Measurements from ENCODE around the gene ACTMAP.
"Not testable (repeated sequence)": the region's sequence is repeated elsewhere in the genome, so short reads cannot be mapped to it uniquely, and the experiment has no call there.

The ACTMAP gene

DNA sequence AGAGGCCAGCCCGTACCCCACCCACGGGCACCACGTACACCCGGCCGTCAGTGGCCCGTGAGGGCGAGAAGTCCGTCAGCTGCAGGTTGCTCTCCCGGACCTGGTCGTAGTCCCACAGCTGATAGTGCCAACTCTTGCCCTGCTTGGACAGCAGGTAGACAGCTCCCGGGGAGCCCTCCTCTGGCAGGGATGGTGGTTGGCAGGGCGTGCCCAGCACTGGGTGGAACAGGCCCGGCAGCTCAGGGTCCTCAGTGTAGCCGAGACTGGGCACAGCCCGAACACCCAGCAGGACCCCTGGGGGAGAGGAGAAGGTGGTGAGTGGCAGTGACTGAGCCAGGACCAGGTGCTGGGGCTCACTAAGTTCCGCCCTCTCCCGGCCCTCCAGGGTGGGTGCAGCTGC lies 7.8 kb downstream of the ACTMAP start:
- DNase-seq: no peak

DNA sequence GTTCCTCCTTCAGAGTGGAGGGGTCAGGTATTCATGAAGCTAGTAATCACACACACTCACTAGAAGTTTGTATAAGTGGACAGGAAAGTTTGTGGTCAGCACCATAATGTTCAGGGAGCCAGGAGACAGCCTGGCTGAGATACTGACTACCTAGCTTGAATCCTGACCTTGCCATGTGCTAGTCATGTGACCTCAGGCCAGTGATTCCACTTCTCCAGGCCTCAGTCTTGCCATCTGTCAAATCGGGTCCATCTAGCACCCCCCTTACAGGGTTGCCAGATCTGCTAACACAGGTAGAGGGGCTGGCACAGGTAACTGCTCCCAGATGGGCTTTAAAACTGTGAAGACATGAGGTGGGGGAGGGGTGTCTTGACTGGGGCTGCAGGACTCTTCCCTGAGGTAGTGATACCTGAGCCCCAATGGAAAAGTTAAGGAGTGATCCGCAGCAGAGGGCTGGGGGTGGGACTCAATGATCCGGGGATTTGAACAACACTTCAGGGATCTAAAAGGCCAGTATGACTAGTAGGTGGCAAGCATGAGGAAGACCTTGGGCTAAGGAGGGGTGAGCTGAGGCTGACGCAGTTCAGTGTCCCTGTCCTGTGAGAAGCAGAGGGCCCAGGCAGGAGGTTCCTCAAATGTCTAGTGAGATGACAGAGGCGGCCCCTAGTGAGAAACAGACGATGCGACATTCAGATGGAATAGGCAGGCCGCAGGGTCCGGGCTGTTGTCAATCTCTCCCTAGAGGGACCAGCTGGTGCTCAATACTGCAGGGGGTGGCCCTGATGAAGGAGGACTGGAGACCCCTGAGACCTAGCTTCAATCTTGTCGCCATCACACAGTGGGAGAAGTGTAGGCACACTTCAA lies 8.5 kb downstream of the ACTMAP start:
- no peak for DNase-seq

DNA sequence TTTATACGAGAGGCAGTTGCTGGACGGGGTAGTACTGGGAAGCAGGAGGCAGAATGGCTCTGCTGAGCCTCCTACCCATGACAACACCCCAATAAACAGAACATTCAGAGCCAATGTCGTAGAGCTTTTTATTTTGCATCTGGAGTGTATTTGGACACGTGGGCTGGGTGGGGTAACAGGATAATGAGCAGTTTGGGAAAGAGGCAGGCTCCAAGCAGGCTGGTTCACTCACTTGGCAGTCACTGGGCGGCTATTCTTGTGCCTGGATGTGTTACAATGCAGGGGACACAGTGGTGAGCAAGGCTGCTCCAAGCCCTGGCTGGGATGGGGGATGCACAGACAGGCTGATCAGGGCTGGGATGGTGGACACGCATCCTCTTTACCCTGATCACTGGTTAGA lies 9.5 kb downstream of the ACTMAP start:
- no peak for DNase-seq

GRCh38 chr19:40739871-40740703 lies 10.2 kb downstream of the ACTMAP start:
- DNase-seq: no peak

- DNase-seq: no peak
These were observed 11.0 kb downstream of the ACTMAP start for GRCh38 chr19:40739030-40739839.

DNA sequence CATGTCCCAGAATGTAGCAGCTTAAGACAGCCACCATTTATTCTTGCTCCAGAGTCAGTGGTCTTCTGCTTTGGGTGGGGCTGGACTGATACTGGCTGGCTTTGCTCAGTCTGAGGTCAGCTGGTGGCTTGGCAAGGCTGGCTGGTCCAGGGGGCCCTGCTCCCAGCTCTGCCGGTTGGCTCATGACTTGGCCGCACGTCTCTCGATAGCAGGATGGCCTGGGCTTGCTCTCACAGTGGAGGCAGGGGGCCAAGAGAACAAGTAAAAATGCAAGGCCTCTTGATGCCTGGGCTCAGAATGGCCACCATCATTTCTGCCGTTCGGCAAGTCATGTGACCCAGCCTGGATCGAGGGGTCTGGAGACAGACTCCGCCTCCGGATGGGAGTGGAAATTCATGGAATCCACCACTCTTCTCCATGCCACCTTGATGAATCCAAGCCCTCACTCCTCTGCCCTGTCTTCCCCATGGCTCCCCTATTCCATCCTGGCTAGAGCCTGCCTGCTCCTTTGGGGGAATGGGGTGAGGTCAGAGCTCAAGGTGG lies 13.1 kb downstream of the ACTMAP start:
- DNase-seq: no peak

GRCh38 chr19:40736661-40737060 lies 13.6 kb downstream of the ACTMAP start:
- no peak for DNase-seq

DNA sequence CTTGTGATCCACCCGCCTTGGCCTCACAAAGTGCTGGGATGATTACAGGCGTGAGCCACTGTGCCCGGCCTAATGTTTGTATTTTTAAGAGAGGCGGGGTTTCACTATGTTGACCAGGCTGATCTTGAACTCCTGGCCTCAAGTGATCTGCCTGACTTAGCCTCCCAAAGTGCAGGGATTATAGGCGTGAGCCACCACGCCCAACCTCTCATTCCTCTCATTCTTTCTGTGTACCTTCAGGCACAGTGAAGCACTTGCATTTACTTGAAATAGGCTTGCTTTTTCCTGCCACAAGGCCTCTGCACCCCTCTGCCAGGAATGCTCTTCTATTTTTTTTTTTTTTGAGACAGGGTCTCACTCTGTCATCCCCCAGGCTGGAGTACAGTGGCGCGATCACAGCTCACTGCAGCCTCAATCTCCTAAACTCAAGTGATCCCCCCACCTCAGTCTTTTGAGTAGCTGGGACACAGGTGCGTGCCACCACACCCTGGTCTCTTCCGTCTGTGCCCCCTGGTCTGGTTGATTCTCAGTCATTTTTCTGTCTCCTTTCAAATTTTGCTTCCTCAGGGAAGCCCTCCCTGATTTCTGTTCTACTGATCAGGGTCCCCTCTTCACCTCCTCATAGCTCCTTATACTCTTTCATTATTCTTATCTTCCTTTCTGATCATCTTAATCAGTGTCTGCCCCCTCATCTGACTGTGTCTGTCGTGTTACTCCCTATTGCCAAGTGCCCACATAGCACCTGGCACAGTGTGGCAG lies 15.1 kb downstream of the ACTMAP start:
- no peak for DNase-seq

- DNase-seq: no peak
These were observed 17.1 kb downstream of the ACTMAP start for GRCh38 chr19:40733149-40733548.

DNA sequence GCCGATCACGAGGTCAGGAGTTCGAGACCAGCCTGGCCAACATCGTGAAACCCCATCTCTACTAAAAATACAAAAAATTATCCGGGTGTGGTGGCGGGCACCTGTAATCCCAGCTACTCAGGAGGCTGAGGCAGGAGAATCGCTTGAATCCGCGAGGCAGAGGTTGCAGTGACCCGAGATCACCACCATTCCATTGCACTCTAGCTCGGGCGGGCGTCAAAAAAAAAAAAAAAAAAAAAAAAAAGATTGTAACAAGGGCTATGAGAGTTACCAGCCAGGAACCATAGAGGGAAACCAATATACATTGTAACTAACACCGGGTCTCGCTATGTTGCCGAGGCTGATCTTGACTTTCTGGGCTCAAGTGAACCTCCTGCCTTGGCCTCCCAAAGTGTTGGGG lies 18.0 kb downstream of the ACTMAP start:
- DNase-seq: not testable (repeated sequence)

DNA sequence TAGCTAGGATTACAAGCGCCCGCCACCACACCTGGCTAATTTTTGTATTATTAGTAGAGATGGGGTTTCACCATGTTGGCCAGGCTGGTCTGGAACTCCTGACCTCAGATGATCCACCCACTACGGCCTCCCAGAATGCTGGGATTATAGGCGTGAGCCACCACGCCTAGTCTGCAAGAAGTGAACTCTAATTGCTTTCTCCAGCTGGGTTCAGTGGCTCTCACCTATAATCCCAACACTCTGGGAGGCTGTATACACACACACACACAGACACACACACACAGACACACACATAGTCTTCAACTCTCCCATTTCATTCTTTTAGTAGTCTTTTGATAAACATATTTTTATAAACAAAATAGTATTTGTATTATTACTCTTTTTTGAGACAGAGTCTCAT lies 20.2 kb downstream of the ACTMAP start:
- DNase-seq: not testable (repeated sequence)

DNA sequence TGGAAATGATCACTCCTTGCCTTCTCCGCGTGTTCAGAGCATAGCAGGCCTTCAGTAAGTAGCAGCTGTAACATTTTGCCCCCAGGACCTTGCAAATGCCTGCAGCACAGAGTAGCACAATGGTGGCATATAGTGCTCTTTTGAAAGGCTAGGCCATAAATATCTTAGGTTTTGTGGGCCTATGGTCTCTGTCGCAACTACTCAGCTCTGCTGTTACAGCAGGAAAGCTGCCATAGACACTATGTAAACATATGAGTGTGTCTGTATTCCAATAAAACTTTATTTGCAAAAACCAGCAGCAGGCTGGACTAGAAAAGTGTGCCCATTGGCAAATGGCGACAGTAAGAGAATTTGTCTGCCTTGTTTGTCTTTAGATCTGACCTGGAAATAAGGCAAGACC lies 24.0 kb downstream of the ACTMAP start:
- no peak for DNase-seq

DNA sequence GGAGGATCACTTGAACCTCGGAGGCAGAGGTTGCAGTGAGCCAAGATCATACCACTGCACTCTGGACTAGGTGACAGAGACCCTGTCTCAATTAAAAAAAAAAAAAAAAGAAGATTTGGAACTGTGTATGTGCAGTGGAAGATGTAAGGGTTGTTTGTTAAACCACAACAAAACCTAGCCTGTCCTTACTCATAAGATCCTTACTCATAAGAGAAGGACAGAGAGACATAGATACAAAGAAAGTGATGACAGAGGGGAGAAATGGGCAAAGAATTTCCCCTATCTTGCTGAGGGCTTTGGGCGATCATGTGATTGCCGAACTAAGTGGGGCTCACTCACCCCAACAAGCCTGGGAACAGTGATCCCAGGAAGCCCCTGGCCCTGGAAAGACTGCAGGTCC lies 25.4 kb downstream of the ACTMAP start:
- DNase-seq: no peak

- no peak for DNase-seq
These were observed 26.0 kb downstream of the ACTMAP start for GRCh38 chr19:40724315-40724714.

- DNase-seq: no peak
These were observed 26.5 kb downstream of the ACTMAP start for GRCh38 chr19:40723661-40724254.

DNA sequence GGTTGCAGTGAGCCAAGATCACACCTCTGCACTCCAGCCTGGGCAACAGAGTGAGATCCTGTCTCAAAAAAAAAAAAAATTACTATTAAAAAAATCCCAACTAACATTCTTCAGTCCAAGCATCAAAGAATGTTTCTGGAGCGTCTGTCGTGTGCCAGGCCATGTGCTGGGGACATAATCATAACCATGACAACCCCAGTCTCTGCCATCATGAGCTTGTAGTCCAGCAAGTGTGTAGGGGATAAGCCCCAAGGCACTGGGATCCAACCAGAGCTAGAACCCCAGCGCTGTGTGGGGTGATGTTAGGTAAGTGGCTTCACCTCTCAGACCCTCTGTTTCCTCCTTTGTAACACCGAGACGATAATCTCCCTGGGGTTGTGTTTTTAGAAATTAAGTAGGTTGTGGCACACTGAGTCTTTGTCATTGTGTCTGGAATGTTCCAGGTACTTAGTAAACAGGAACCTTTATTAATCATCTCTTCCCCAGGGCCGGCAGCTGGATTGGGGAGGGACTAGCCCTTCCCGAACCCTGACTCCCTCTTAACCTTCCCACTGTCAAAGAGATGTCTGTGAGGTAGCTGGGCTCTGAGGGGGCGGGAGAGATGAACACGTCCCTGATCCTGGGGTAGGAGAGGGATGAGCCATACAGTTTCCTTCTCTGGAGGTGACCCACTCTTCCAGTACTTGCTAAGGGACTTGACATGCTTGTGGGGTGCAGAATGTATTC lies 28.2 kb downstream of the ACTMAP start:
- DNase-seq: no peak

GRCh38 chr19:40721140-40721486 lies 29.2 kb downstream of the ACTMAP start:
- no peak for DNase-seq

DNA sequence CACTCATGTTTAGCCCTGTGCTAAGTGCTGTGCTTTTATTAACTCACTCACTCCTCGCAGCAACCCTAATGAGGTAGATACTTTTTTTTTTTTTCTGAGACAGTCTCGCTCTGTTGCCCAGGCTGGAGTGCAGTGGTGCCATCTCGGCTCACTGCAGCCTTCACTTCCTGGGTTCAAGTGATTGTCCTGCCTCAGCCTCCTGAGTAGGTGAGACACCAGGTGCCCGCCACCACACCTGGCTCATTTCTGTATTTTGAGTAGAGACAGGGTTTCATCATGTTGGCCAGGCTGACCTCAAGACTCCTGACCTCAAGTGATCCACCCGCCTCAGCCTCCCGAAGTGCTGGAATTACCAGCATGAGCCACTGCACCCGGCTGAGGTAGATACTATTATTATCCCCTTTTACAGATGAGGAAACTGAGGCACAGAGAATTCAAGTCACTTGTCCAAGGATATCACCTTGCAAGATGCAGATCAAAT lies 30.8 kb downstream of the ACTMAP start:
- DNase-seq: no peak

DNA sequence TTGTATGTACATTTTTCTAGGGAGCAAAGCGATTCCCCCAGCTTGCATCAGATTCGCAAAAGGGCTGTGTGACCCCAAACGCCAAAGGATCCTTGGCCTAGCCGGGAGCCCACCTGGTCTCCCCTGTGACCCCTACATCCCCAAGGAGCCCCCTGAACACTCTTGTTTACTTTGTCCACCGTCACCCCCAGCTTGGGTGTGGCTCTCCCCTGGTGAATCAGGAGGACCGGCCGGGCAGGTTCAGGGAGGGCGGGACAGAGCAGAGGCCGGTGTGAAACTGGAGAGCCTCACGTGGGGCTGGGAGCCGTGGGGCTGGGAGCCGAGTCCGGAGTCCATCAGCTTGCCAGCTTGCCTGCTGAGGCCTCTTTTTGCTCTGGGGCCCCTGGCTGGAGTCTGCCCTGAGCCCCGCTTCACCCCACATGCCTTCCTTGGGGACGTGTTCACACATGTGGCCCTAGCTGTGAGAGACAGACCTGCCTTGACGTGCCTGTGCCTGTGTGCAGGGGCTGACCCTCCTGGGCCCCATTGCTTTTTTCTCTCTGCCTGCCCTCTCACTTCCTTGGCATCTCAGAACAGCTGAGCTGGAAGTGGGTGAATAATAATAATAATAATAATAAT lies 31.4 kb downstream of the ACTMAP start:
- DNase-seq: no peak
